Heart left ventricle (tissue), 16 donors: Measurements from ENCODE around the gene SERINC3. TPM values are rescaled to one million over a fixed set of nuclear protein-coding genes. Genes with fewer than 3 reads are reported as not detected.
"Not testable (repeated sequence)": the region's sequence is repeated elsewhere in the genome, so short reads cannot be mapped to it uniquely, and the experiment has no call there.

ENCODE experiments used
- ATAC-seq, 4 donors: fragments of 200-7000 bp; cut with Tn5 transposase; one replicate each; pipeline ENCODE4 v1.9.1; 2020 to 2022; ENCODE audit warnings: moderate library complexity in 4 of 4, mild to moderate bottlenecking in 3 of 4, moderate number of reproducible peaks in 1 of 4
- DNase-seq, 5 donors: peaks; one replicate each; pipeline ENCODE4 v3.0.0-alpha.2; 2020
- H3K27ac ChIP-seq, 12 donors: fragments of 200-600 bp; sonication (generic) in 4 of 12; one replicate each; pipeline versions ENCODE4 v1.5.0 to v1.8.0; 2016 to 2022; ENCODE audit warnings: mild to moderate bottlenecking in 2 of 12
- H3K27me3 ChIP-seq, 9 donors: fragments of 200-600 bp; sonication (generic) in 2 of 9; one replicate each; pipeline versions ENCODE4 v1.5.1 to v1.8.0; 2016 to 2022; ENCODE audit warnings: mild to moderate bottlenecking in 3 of 9
- H3K36me3 ChIP-seq, 9 donors: fragments of 200-600 bp; sonication (generic) in 2 of 9; one replicate each; pipeline versions ENCODE4 v1.5.0 to v1.8.0; 2018 to 2022; ENCODE audit warnings: mild to moderate bottlenecking in 2 of 9
- H3K4me1 ChIP-seq, 12 donors: fragments of 200-600 bp; sonication (generic) in 4 of 12; one replicate each; pipeline versions ENCODE4 v1.5.0 to v1.8.0; 2016 to 2022; ENCODE audit warnings: mild to moderate bottlenecking in 3 of 12
- H3K4me3 ChIP-seq, 12 donors: fragments of 200-600 bp; sonication (generic) in 4 of 12; one replicate each; pipeline versions ENCODE4 v1.5.0 to v1.8.0; 2017 to 2022; ENCODE audit warnings: mild to moderate bottlenecking in 9 of 12, moderate library complexity in 4 of 12
- H3K9me3 ChIP-seq, 12 donors: fragments of 200-600 bp; sonication (generic) in 4 of 12; one replicate each; pipeline versions ENCODE4 v1.5.0 to v1.8.0; 2016 to 2022; ENCODE audit warnings: mild to moderate bottlenecking in 1 of 12
- POLR2A ChIP-seq, 2 donors: fragments of 450-650 bp; IDR thresholded peaks; one replicate each; pipeline ENCODE4 v1.6.1; 2017; ENCODE audit warnings: antibody characterized with exemption in 2 of 2, mild to moderate bottlenecking in 2 of 2, moderate library complexity in 2 of 2
- WGBS, 4 donors: extraction: QIAGEN DNeasy Blood & Tissue Kit in 2 of 4; methylation state at CpG; one replicate each; pipeline versions ENCODE4 v1.1.5 to v1.1.7; 2013 to 2018; 5-methylcytosine and 5-hydroxymethylcytosine counted together
- intact Hi-C, 10 donors: fragments of 100-400 bp; cut with DNase I; formaldehyde crosslinking; loops; one replicate each; pipeline versions ENCODE4 v1.11.1 to v1.14.2; 2022
- polyA plus RNA-seq, 2 donors: library from polyadenylated mRNA; stranded (reverse); fragments of 200-250 nt; gene quantifications; one replicate each; pipeline ENCODE4 v1.2.3, GENCODE V29; 2013
- total RNA-seq, 9 donors: library from RNA; depleted of rRNA in 2 of 9; stranded (reverse); fragments of >200 nt in 2 of 9; fragmentation: NEBNext Ultra II Directional in 3 of 9; extraction: Animal tissue kit (Norgen Biotek cat#: 25700) in 3 of 9; gene quantifications; one replicate each; pipeline versions ENCODE4 v1.1.0 to v1.2.4, GENCODE V29; 2016 to 2023
- TF ChIP-seq, protein P1 (sequence below), 12 donors: fragments of 200-600 bp; sonication (generic) in 4 of 12; IDR thresholded peaks; one replicate each; pipeline versions ENCODE4 v1.5.0 to v1.8.0; 2018 to 2022; ENCODE audit warnings: antibody characterized with exemption in 12 of 12, mild to moderate bottlenecking in 5 of 12
- donor health status: ischemic (EF 13 %, LVEDD 7.1; RV severe dilation, severe dysfunction).
- donor health status: healthy with polysubstance abuse.
- donor health status: DM: no; HTN: yes; CAD: no.
- donor health status: DM: no; HTN: no; CAD: no.
- donor health status: ischemic (EF 25% LVEDD 6.9; RV normal size, moderate dysfunction).
- donor health status: ischemic (EF 25% LVEDD 5.7; RV mildly dilated, moderate dysfunction).
- donor health status: healthy.
- donor health status: DM: yes; HTN: yes; CAD: no.
- donor health status: ischemic (EF 35%, LVEDD 5.7; RV mildly dilated, moderate dysfunction).
- donor health status: nonischemic (EF 11% LVEDD 7.7; RV severe dilation, severe dysfunction).
- donor health status: DM: yes; HTN: yes; CAD: no.
- donor health status: PGD.
- donor health status: ischemic (EF 29% LVEDD 5.4; RV normal size, mild dysfunction).
- donor health status: nonischemic (EF 23%, LVEDD 6.1; RV moderate dilation, normal function).

SERINC3 gene
- total and polyA plus RNA-seq, 11 donors = 32.9 to 114 (median 96.2) TPM

- 87 to 98% (median 93%) methylated on average over 3 of the region's 3 CpGs for WGBS, 4 donors
- no peak for DNase-seq
- no peaks in the 10 kb centered on the region for H3K9me3 ChIP-seq
- H3K27me3 ChIP-seq = no peaks in the 10 kb centered on the region
- H3K36me3 ChIP-seq = peaks cover 0 to 27% (median 22%) of the 10 kb centered on the region in 9 donors
- intact Hi-C loops = loop anchor here in 6 of 10 donors (5.0 to 10.0 kb wide), 5 partner anchors 45 to 140 kb away; partner anchors contain the start of gene SERINC3 (in 2 of the 6)
- no peak for ATAC-seq
- no peak overlapping the region for H3K27ac ChIP-seq
- TF ChIP-seq, protein P1, sequence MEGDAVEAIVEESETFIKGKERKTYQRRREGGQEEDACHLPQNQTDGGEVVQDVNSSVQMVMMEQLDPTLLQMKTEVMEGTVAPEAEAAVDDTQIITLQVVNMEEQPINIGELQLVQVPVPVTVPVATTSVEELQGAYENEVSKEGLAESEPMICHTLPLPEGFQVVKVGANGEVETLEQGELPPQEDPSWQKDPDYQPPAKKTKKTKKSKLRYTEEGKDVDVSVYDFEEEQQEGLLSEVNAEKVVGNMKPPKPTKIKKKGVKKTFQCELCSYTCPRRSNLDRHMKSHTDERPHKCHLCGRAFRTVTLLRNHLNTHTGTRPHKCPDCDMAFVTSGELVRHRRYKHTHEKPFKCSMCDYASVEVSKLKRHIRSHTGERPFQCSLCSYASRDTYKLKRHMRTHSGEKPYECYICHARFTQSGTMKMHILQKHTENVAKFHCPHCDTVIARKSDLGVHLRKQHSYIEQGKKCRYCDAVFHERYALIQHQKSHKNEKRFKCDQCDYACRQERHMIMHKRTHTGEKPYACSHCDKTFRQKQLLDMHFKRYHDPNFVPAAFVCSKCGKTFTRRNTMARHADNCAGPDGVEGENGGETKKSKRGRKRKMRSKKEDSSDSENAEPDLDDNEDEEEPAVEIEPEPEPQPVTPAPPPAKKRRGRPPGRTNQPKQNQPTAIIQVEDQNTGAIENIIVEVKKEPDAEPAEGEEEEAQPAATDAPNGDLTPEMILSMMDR (IDR thresholded peaks at IDR 0.05) = no peak
- TF ChIP-seq POLR2A (IDR thresholded peaks at IDR 0.05) = no peak
- no peak overlapping the region for H3K4me3 ChIP-seq
- peaks cover 0 to 20% (median 11%) of the 10 kb centered on the region in 12 donors for H3K4me1 ChIP-seq
Measured at GRCh38 chr20:44477151-44477550, 44.7 kb downstream of the SERINC3 start.

DNA sequence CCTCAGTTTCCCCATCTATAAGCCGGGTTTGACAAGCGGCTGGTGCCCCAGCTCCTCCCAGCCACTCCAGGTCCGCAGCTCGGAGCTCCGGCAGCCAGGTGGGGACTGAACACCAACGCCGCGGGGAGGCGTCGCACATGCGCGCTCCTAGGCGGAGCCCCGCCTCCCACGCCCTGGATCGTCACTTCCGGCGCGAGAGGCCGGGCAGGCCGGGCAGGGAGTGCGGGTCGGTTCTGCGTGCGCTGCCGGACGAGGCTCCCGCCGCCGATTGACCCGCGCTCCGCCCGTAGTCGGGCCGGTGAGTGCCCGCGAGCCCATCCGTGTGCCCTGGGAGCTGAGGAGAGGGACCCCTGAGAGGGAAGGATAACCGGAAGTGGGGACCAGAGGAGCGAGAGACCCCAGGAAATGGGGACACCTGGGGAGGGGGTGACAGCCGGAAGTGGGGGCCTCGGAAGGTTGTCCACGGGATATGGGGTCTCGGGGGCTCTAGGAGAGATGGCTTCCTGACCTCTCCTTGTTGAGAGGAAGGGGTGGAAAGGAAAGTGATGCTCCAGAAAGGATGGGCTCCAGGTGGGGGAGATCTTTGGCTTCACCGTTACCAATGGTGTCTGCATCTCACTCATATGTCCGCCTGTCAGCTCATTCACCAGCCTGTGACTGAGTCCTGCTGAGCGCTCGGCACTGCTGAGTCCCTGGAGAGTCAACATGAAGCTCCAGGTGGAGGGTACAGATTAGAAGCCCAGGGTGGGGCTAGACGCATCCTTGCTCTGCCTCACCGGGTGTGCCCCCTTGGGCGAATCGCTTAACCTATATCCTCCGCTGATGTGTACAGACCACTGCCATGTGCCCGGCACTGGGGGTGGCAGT is 45.9 kb downstream of the SERINC3 start, which contains the start of gene TTPAL:
Gene TTPAL, plus strand, starts transcription at position 181 of the 867 bp plus-strand sequence. CDS start 4,126 bp downstream, outside the sequence.
- H3K4me3 ChIP-seq = peak within 1 kb of the TSS; percentile 60 to 90 (median 76)
- ATAC-seq = peak; percentile 93 to 98 (median 98)
- peaks cover 0 to 15% (median 11%) of the 10 kb centered on the region in 9 donors for H3K36me3 ChIP-seq
- no peaks in the 10 kb centered on the region for H3K9me3 ChIP-seq
- H3K4me1 ChIP-seq = peaks cover 0 to 20% (median 11%) of the 10 kb centered on the region in 12 donors
- DNase-seq = peak; percentile 88 to 94 (median 91)
- intact Hi-C loops = loop anchor here in 6 of 10 donors (5.0 to 10.0 kb wide), 5 partner anchors 46 to 141 kb away; partner anchors contain the start of gene SERINC3 (in 2 of the 6)
- 3 to 16% (median 5%) methylated on average over 18 to 55 of the region's 55 CpGs for WGBS, 4 donors
- no peaks in the 10 kb centered on the region for H3K27me3 ChIP-seq
- TF ChIP-seq, protein P1 (IDR thresholded peaks at IDR 0.05) = peak in 10 of 12 donors; percentile 17 to 62 (median 40)
- TF ChIP-seq POLR2A (IDR thresholded peaks at IDR 0.05) = peak; percentile 88 to 98
- peak within 1 kb of the TSS; percentile 58 to 97 (median 90) for H3K27ac ChIP-seq

GRCh38 chr20:44475372-44475693 is 46.5 kb downstream of the SERINC3 start:
- ATAC-seq = peak in 2 of 4 donors; percentile 3 to 4
- no peak for TF ChIP-seq POLR2A (IDR thresholded peaks at IDR 0.05)
- TF ChIP-seq, protein P1 (IDR thresholded peaks at IDR 0.05) = no peak
- intact Hi-C loops = loop anchor here in 6 of 10 donors (5.0 to 10.0 kb wide), 5 partner anchors 47 to 142 kb away; partner anchors contain the start of gene SERINC3 (in 2 of the 6)
- Histone ChIP-seq H3K27ac (peak overlapping the region in 11 of 12 donors; percentile 83 to 97 (median 92)), H3K36me3 (peaks cover 0 to 9% (median 7%) of the 10 kb centered on the region in 9 donors), H3K27me3 (no peaks in the 10 kb centered on the region), H3K4me3 (peak overlapping the region; percentile 60 to 90 (median 76)), H3K9me3 (no peaks in the 10 kb centered on the region), H3K4me1 (peaks cover 0 to 20% (median 11%) of the 10 kb centered on the region in 12 donors)
- no peak for DNase-seq
- 20 to 30% (median 24%) methylated on average over 2 of the region's 2 CpGs for WGBS, 4 donors

DNA sequence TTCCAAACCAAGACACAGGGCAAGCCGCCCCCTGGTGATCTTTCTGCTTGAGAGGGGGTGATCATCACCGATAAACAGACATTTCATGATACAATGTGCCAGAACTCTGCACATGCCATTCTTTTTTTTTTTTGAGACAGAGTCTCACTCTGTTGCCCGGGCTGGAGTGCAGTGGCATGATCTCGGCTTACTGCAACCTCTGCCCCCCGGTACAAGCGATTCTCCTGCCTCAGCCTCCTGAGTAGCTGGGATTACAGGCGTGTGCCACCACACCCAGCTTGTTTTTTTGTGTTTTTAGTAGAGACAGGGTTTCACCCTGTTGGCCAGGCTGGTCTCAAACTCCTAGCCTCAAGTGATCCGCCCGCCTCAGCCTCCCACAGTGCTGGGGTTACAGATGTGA is 49.6 kb downstream of the SERINC3 start:
- intact Hi-C loops = loop anchor here in 4 of 10 donors (5.0 to 10.0 kb wide), 2 partner anchors 85 to 143 kb away; no protein-coding TSS in a partner anchor
- WGBS, 4 donors = 89 to 92% (median 91%) methylated on average over 9 of the region's 9 CpGs

More for the DNA sequence above, 49.6 kb downstream of the SERINC3 start:
- not testable (repeated sequence) for H3K27me3 ChIP-seq, ATAC-seq, H3K4me3 ChIP-seq, DNase-seq, H3K36me3 ChIP-seq, H3K27ac ChIP-seq, H3K9me3 ChIP-seq
- peaks cover 0 to 20% (median 11%) of the 10 kb centered on the region in 12 donors for H3K4me1 ChIP-seq
